ENCODE results near the gene CREBBP.
A peak's percentile ranks its signal among the peaks of the same experiment; 100 is the strongest.

Gene CREBBP

GRCh38 chr16:3799354-3799753, 81.2 kb downstream of the CREBBP start:
- Histone ChIP-seq H3K4me3 (ENCODE audit: control insufficient read depth in 1 of 7, extremely low read depth in 1 of 7, insufficient read depth in 4 of 7, low read depth in 2 of 7, low read length in 6 of 7) (no peak overlapping the region), H3K9me3 (ENCODE audit: control extremely low read depth in 1 of 5, control insufficient read depth in 4 of 5, insufficient read depth in 2 of 5, low read depth in 1 of 5, low read length in 4 of 5) (no peaks in the 10 kb centered on the region), H3K4me1 (ENCODE audit: control extremely low read depth in 1 of 4, control insufficient read depth in 4 of 4, insufficient read depth in 4 of 4, low read length in 3 of 4) (peaks cover 0 to 12% (median 4%) of the 10 kb centered on the region in 4 experiments), H3K27me3 (replicated peaks in 2 of 5; ENCODE audit: control insufficient read depth in 4 of 5, insufficient read depth in 5 of 5, low read length in 4 of 5) (no peaks in the 10 kb centered on the region), H3K36me3 (ENCODE audit: control insufficient read depth in 4 of 4, insufficient read depth in 4 of 4, low read length in 3 of 4) (no peaks in the 10 kb centered on the region), H3K27ac (ENCODE audit: insufficient read depth in 1 of 2, low read depth in 1 of 2, low read length in 2 of 2, poor library complexity in 1 of 2, severe bottlenecking in 2 of 2) (no peak overlapping the region)
- no CpG with 5 or more reads among the region's 1 CpG for WGBS (ENCODE audit: insufficient coverage)
- peak in 2 of 3 donors; percentile 36 to 64 for DNase-seq
- ChIA-PET POLR2A (no interaction called here), CTCF (no interaction called here)

- POLR2A ChIA-PET = no interaction called here
- no peak overlapping the region for H3K4me3 ChIP-seq (ENCODE audit: control insufficient read depth in 1 of 7, extremely low read depth in 1 of 7, insufficient read depth in 4 of 7, low read depth in 2 of 7, low read length in 6 of 7)
- CTCF ChIA-PET = no interaction called here
- peak in 1 of 3 donors; percentile 8 for DNase-seq
- H3K27me3 ChIP-seq (replicated peaks in 2 of 5; ENCODE audit: control insufficient read depth in 4 of 5, insufficient read depth in 5 of 5, low read length in 4 of 5) = no peaks in the 10 kb centered on the region
- H3K4me1 ChIP-seq (ENCODE audit: control extremely low read depth in 1 of 4, control insufficient read depth in 4 of 4, insufficient read depth in 4 of 4, low read length in 3 of 4) = peaks cover 0 to 12% (median 4%) of the 10 kb centered on the region in 4 experiments
- WGBS (ENCODE audit: insufficient coverage) = 87% methylated on average over 3 of the region's 8 CpGs
- H3K36me3 ChIP-seq (ENCODE audit: control insufficient read depth in 4 of 4, insufficient read depth in 4 of 4, low read length in 3 of 4) = no peaks in the 10 kb centered on the region
- no peak overlapping the region for H3K27ac ChIP-seq (ENCODE audit: insufficient read depth in 1 of 2, low read depth in 1 of 2, low read length in 2 of 2, poor library complexity in 1 of 2, severe bottlenecking in 2 of 2)
- H3K9me3 ChIP-seq (ENCODE audit: control extremely low read depth in 1 of 5, control insufficient read depth in 4 of 5, insufficient read depth in 2 of 5, low read depth in 1 of 5, low read length in 4 of 5) = no peaks in the 10 kb centered on the region
These were observed 81.7 kb downstream of the CREBBP start for GRCh38 chr16:3798838-3799237.

- peaks cover 2 to 4% (median 2%) of the 10 kb centered on the region in 4 experiments for H3K36me3 ChIP-seq (ENCODE audit: control insufficient read depth in 4 of 4, insufficient read depth in 4 of 4, low read length in 3 of 4)
- POLR2A ChIA-PET = no interaction called here
- CTCF ChIA-PET = no interaction called here
- H3K9me3 ChIP-seq (ENCODE audit: control extremely low read depth in 1 of 5, control insufficient read depth in 4 of 5, insufficient read depth in 2 of 5, low read depth in 1 of 5, low read length in 4 of 5) = no peaks in the 10 kb centered on the region
- H3K27ac ChIP-seq (ENCODE audit: insufficient read depth in 1 of 2, low read depth in 1 of 2, low read length in 2 of 2, poor library complexity in 1 of 2, severe bottlenecking in 2 of 2) = no peak overlapping the region
- no peaks in the 10 kb centered on the region for H3K27me3 ChIP-seq (replicated peaks in 2 of 5; ENCODE audit: control insufficient read depth in 4 of 5, insufficient read depth in 5 of 5, low read length in 4 of 5)
- H3K4me1 ChIP-seq (ENCODE audit: control extremely low read depth in 1 of 4, control insufficient read depth in 4 of 4, insufficient read depth in 4 of 4, low read length in 3 of 4) = peaks cover 0 to 12% (median 4%) of the 10 kb centered on the region in 4 experiments
- H3K4me3 ChIP-seq (ENCODE audit: control insufficient read depth in 1 of 7, extremely low read depth in 1 of 7, insufficient read depth in 4 of 7, low read depth in 2 of 7, low read length in 6 of 7) = no peak overlapping the region
- WGBS (ENCODE audit: insufficient coverage) = 100% methylated on average over 1 of the region's 10 CpGs
- no peak for DNase-seq
These were observed 82.4 kb downstream of the CREBBP start for GRCh38 chr16:3797904-3798811.

GRCh38 chr16:3797473-3797872, 83.0 kb downstream of the CREBBP start:
- ChIA-PET CTCF (no interaction called here), POLR2A (no interaction called here)
- no peaks in the 10 kb centered on the region for H3K9me3 ChIP-seq (ENCODE audit: control extremely low read depth in 1 of 5, control insufficient read depth in 4 of 5, insufficient read depth in 2 of 5, low read depth in 1 of 5, low read length in 4 of 5)
- H3K27ac ChIP-seq (ENCODE audit: insufficient read depth in 1 of 2, low read depth in 1 of 2, low read length in 2 of 2, poor library complexity in 1 of 2, severe bottlenecking in 2 of 2) = no peak overlapping the region
- WGBS (ENCODE audit: insufficient coverage) = no CpG with 5 or more reads among the region's 1 CpG
- peaks cover 8 to 10% (median 8%) of the 10 kb centered on the region in 4 experiments for H3K36me3 ChIP-seq (ENCODE audit: control insufficient read depth in 4 of 4, insufficient read depth in 4 of 4, low read length in 3 of 4)
- no peaks in the 10 kb centered on the region for H3K27me3 ChIP-seq (replicated peaks in 2 of 5; ENCODE audit: control insufficient read depth in 4 of 5, insufficient read depth in 5 of 5, low read length in 4 of 5)
- DNase-seq = no peak
- no peak overlapping the region for H3K4me3 ChIP-seq (ENCODE audit: control insufficient read depth in 1 of 7, extremely low read depth in 1 of 7, insufficient read depth in 4 of 7, low read depth in 2 of 7, low read length in 6 of 7)
- H3K4me1 ChIP-seq (ENCODE audit: control extremely low read depth in 1 of 4, control insufficient read depth in 4 of 4, insufficient read depth in 4 of 4, low read length in 3 of 4) = peaks cover 0 to 12% (median 4%) of the 10 kb centered on the region in 4 experiments

GRCh38 chr16:3793161-3793576, 87.3 kb downstream of the CREBBP start:
- H3K9me3 ChIP-seq (ENCODE audit: control extremely low read depth in 1 of 5, control insufficient read depth in 4 of 5, insufficient read depth in 2 of 5, low read depth in 1 of 5, low read length in 4 of 5) = no peaks in the 10 kb centered on the region
- H3K36me3 ChIP-seq (ENCODE audit: control insufficient read depth in 4 of 4, insufficient read depth in 4 of 4, low read length in 3 of 4) = peaks cover 13 to 31% (median 24%) of the 10 kb centered on the region in 4 experiments
- no peak overlapping the region for H3K27ac ChIP-seq (ENCODE audit: insufficient read depth in 1 of 2, low read depth in 1 of 2, low read length in 2 of 2, poor library complexity in 1 of 2, severe bottlenecking in 2 of 2)
- peaks cover 9 to 26% (median 24%) of the 10 kb centered on the region in 4 experiments for H3K4me1 ChIP-seq (ENCODE audit: control extremely low read depth in 1 of 4, control insufficient read depth in 4 of 4, insufficient read depth in 4 of 4, low read length in 3 of 4)
- H3K27me3 ChIP-seq (replicated peaks in 2 of 5; ENCODE audit: control insufficient read depth in 4 of 5, insufficient read depth in 5 of 5, low read length in 4 of 5) = no peaks in the 10 kb centered on the region
- 92% methylated on average over 16 of the region's 16 CpGs for WGBS (ENCODE audit: insufficient coverage)
- CTCF ChIA-PET = no interaction called here
- no peak overlapping the region for H3K4me3 ChIP-seq (ENCODE audit: control insufficient read depth in 1 of 7, extremely low read depth in 1 of 7, insufficient read depth in 4 of 7, low read depth in 2 of 7, low read length in 6 of 7)
- POLR2A ChIA-PET = no interaction called here
- no peak for DNase-seq

GRCh38 chr16:3792472-3793012, 88.0 kb downstream of the CREBBP start:
- no peak overlapping the region for H3K27ac ChIP-seq (ENCODE audit: insufficient read depth in 1 of 2, low read depth in 1 of 2, low read length in 2 of 2, poor library complexity in 1 of 2, severe bottlenecking in 2 of 2)
- POLR2A ChIA-PET = no interaction called here
- H3K4me1 ChIP-seq (ENCODE audit: control extremely low read depth in 1 of 4, control insufficient read depth in 4 of 4, insufficient read depth in 4 of 4, low read length in 3 of 4) = peaks cover 9 to 26% (median 24%) of the 10 kb centered on the region in 4 experiments
- 97% methylated on average over 9 of the region's 12 CpGs for WGBS (ENCODE audit: insufficient coverage)
- peaks cover 13 to 36% (median 24%) of the 10 kb centered on the region in 4 experiments for H3K36me3 ChIP-seq (ENCODE audit: control insufficient read depth in 4 of 4, insufficient read depth in 4 of 4, low read length in 3 of 4)
- no peaks in the 10 kb centered on the region for H3K27me3 ChIP-seq (replicated peaks in 2 of 5; ENCODE audit: control insufficient read depth in 4 of 5, insufficient read depth in 5 of 5, low read length in 4 of 5)
- DNase-seq = no peak
- CTCF ChIA-PET = no interaction called here
- H3K9me3 ChIP-seq (ENCODE audit: control extremely low read depth in 1 of 5, control insufficient read depth in 4 of 5, insufficient read depth in 2 of 5, low read depth in 1 of 5, low read length in 4 of 5) = no peaks in the 10 kb centered on the region
- no peak overlapping the region for H3K4me3 ChIP-seq (ENCODE audit: control insufficient read depth in 1 of 7, extremely low read depth in 1 of 7, insufficient read depth in 4 of 7, low read depth in 2 of 7, low read length in 6 of 7)

- no peaks in the 10 kb centered on the region for H3K27me3 ChIP-seq (replicated peaks in 2 of 5; ENCODE audit: control insufficient read depth in 4 of 5, insufficient read depth in 5 of 5, low read length in 4 of 5)
- 96% methylated on average over 8 of the region's 8 CpGs for WGBS (ENCODE audit: insufficient coverage)
- H3K4me1 ChIP-seq (ENCODE audit: control extremely low read depth in 1 of 4, control insufficient read depth in 4 of 4, insufficient read depth in 4 of 4, low read length in 3 of 4) = peaks cover 9 to 26% (median 24%) of the 10 kb centered on the region in 4 experiments
- H3K27ac ChIP-seq (ENCODE audit: insufficient read depth in 1 of 2, low read depth in 1 of 2, low read length in 2 of 2, poor library complexity in 1 of 2, severe bottlenecking in 2 of 2) = no peak overlapping the region
- peaks cover 13 to 38% (median 26%) of the 10 kb centered on the region in 4 experiments for H3K36me3 ChIP-seq (ENCODE audit: control insufficient read depth in 4 of 4, insufficient read depth in 4 of 4, low read length in 3 of 4)
- no peaks in the 10 kb centered on the region for H3K9me3 ChIP-seq (ENCODE audit: control extremely low read depth in 1 of 5, control insufficient read depth in 4 of 5, insufficient read depth in 2 of 5, low read depth in 1 of 5, low read length in 4 of 5)
- DNase-seq = no peak
- ChIA-PET POLR2A (no interaction called here), CTCF (interaction anchor here (1.0 to 1.5 kb wide), 2 partner anchors 51 to 72 kb away, joined by 3 to 4 read pairs; no protein-coding TSS in a partner anchor)
- no peak overlapping the region for H3K4me3 ChIP-seq (ENCODE audit: control insufficient read depth in 1 of 7, extremely low read depth in 1 of 7, insufficient read depth in 4 of 7, low read depth in 2 of 7, low read length in 6 of 7)
These were observed 88.8 kb downstream of the CREBBP start for GRCh38 chr16:3791701-3792100.
